SK-N-MC (cell line): Measurements from ENCODE around the gene MCUR1.

Source experiments
- EZH2 ChIP-seq: fragments of 200-600 bp; sonication (generic); IDR thresholded peaks from one replicate; pipeline ENCODE4 v1.6.1; 2017; ENCODE audit warnings: antibody characterized with exemption
- FOXP2 ChIP-seq: optimal IDR thresholded peaks from 2 replicates; pipeline ENCODE3; 2011; ENCODE audit warnings: mild to moderate bottlenecking, moderate library complexity; ENCODE audit not compliant: insufficient read depth; ENCODE audit errors: extremely low read length, control extremely low read depth
- POLR2AphosphoS5 ChIP-seq: IDR thresholded peaks from 2 replicates; pipeline ENCODE4 v1.6.1; 2012; ENCODE audit warnings: mild to moderate bottlenecking, low read depth, low read length, borderline replicate concordance

- no peak for TF ChIP-seq POLR2AphosphoS5
- TF ChIP-seq EZH2: no peak
- no peak for TF ChIP-seq FOXP2
Measured at GRCh38 chr6:13825871-13826270, 11.5 kb upstream of the MCUR1 start.
